Kidney tubule cell (primary cell): Measurements from ENCODE around the gene TRABD2A.
"Not testable (repeated sequence)": the region's sequence is repeated elsewhere in the genome, so short reads cannot be mapped to it uniquely, and the experiment has no call there.

Source experiments
- DNase-seq: peaks from one replicate; pipeline ENCODE4 v3.0.0-alpha.2; 2018; ENCODE audit warnings: low spot score

The TRABD2A gene, protein sequence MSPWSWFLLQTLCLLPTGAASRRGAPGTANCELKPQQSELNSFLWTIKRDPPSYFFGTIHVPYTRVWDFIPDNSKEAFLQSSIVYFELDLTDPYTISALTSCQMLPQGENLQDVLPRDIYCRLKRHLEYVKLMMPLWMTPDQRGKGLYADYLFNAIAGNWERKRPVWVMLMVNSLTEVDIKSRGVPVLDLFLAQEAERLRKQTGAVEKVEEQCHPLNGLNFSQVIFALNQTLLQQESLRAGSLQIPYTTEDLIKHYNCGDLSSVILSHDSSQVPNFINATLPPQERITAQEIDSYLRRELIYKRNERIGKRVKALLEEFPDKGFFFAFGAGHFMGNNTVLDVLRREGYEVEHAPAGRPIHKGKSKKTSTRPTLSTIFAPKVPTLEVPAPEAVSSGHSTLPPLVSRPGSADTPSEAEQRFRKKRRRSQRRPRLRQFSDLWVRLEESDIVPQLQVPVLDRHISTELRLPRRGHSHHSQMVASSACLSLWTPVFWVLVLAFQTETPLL

DNA sequence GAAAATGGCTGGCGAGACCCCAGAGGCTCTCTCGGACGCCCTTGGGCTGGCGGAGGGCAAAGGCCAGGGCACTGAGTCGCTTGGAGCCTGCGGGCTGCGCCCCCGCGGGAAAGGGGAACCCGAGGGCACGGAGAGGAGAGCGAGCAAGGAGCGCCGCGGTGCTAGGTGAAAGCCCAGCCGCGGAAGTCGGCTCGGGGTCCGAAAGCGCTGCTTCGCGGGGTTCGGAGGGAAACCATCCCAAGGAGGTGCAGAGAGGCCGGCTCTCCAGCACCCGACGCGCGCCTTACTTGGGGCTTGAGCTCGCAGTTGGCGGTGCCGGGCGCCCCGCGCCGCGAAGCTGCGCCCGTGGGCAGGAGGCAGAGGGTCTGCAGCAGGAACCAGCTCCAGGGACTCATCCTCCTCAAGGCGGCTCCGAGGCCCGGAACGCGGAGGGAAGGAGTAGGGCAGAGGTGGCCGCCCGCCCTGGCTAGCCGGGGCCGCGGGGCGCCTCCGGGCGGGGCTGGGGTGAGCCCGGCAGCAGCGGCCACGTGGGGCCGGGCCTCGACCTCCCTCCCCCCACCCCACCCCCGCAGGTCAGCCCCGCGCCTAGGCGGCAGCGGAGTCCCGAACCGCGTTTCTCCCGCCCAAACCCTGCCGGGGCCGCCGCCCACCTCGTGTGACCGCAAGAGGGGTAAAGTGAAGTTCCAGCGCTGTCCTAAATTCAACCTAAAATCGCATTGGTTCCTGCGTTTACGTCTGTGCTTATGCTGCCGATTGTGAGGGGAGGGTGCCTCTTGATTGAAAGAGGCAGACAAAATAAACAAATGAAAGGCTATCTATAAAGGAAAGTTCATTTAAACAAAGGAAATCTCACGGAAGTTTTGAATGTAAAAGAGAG is at the start of gene TRABD2A:
TSS of gene TRABD2A (minus strand) at position 440 of the 877 bp plus-strand sequence. CDS start at position 395, 45 bp downstream.
- no peak for DNase-seq

DNA sequence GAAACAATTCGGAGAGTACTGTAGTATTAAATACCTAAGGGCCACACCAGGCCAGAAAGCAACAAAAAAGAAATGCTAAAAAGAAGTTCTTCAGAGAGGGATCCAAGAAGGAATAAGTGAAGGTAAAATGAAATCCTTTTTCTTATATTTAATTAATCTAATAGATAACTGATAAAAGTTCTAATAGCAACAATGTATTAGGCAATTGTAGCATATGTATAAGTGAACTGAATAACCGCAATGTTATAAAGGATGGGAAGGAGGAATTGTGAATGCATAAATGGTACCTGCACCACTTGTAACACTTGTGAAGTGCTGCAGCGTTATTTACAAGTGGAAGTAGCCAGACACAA is 46.4 kb upstream of the TRABD2A start:
- no peak for DNase-seq

DNA sequence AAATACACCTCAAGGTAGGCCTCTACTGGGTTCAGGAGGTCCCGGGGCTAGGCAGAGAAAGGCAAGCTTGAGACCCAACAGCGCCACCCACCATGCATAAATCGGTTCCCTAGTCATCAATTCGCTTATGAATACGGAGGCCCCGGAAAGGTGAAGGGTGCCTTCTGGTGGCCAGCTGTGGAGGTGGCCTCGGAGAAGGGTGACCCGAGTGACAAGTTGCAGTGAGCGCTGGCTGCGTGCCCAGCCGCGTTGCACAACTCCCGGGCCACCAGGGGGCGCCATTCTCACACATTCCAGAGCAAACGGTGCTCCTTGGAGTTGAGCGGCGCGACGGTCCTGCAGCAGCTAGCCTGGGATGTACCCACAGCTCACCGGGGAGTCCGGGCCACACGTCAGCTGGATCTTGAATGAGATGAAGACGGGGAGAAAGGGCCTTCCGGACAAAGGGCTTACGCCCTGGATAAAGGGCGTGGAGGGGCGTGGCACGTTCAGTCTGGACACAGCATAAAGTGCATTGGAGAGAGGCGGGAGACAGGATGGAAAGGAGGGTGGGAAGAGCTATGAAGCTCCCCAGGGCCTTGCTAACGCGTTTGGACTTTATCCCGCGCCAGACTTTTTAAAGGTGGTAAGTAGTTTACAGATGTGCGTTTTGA is 45.0 kb upstream of the TRABD2A start:
- peak; percentile 99 for DNase-seq

DNA sequence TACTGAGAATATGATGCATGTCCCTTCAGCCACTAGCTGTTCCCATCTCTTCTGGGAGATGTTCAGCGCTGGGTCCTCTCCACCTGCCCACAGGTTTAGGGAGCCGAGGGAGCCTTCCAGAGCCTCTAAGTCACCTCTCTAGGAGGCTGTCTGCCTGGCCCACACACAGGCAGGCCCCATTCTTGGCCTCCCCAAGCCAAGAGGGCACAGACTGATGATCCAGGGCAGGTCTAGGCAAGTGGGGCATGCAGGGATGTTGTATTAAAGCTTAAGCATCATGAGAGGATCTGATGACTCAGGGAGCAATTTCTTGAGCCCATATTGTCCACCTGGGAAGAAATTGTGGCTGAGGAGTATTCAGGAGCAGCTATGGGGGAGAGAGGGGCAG is 44.4 kb upstream of the TRABD2A start:
- no peak for DNase-seq

DNA sequence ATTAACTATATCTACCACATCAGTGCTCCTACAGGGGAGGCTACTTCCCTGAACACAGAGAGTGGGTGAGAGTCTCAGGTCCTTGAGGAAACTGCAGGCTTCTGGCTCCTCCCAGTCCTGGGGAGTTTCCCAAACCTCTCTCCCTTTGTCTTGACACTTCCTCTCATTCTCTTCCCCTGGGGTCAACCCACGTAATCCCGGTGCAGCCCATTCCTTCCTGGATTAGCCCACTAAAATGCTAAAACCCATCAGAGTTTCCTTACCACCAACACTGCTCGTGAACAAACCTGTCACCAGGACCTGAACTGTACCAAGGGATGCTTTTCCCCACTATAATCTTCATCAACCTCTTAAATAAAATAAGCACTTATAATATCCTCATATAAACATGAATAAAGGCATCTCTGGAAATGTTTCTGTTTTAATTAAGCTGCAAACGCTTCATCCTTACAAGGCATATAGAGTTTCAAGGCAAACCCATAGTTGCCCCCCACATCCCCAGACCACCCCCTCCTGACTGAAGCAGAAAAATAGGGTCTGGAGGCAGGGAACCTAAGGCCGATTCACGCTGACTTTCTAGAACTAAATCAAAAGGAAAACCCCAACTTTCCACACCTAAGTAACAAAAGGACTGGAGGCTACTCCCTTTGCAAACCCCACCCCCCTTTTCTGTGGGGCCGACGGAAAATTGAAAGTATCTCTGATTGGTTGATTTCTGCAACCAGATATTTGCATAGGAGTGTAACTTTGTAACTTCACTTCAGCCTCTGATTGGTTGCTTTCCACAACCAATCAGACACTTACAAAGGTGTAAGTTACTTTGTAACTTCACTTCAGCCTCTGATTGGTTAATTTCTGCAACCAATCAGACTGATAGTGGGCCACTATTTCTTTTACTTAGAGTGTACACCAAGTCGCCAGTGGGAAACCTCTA is 43.6 kb upstream of the TRABD2A start:
- DNase-seq, result peak; percentile 85

DNA sequence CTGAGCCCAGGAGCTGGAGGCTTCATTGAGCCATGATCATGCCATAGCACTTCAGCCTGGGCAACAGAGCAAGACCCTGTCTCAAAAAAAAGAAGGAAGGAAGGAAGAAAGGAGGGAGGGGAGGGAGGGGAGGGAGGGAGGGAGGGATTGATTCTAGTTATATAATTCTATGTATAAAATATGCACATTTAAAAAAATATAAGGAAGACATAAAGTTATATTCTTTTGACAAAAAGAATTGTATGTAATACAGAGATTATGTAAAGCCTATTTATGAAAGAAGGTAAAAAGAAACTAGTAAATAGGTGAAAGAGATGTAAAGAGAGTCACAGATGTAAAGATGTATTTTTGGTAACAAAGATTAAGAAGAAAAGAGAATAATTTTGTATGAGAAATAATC is 42.1 kb upstream of the TRABD2A start:
- no peak for DNase-seq

DNA sequence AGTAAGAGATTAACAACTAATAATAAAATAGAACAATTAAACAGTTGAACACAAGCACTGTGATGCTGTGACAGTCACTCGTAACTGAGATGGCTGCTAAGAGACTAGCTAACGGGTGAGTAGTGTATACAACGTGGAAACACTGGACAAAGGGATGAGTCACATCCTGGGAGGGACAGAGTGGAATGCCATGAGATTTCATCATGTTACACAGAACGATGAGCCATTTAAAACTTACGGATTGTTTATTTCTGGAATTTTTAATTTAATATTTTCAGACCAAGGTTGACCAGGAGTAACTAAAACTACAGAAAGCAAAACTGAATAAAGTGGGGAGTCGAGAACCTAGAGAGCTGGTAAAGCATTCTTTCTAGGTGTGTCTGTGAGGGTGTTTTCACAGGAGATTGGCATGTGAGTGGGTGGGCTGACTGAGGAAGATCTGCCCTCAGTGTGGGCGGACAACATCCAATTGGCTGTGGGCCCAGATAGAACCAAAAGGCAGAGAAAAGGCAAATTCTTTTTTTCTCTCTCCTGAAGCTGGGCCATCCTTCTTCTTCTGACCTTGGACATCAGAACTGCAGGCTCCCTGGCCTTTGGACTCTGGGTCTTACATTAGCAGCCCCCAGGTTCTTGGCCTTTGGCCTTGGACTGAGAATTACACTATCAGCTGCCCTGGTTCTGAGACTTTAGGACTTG is 39.1 kb upstream of the TRABD2A start:
- DNase-seq, result peak; percentile 97

DNA sequence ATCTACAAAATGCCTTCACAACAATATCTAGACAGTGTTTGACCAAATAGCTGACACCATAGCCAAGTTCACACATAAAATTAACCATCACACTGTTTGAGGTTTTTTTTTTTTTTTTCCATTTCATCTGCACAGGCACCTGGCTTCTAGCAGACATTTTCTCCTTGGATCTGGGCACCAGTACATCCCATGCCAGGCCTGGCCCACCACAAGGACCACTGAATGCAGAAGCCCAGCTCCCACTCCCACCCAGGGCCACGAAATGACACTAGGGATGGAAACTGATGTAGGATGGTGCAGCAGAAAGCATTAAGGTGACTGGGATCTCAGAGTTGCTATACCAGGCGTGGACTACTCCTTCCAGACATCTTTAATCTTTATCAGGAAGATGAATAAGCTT is 37.5 kb upstream of the TRABD2A start:
- no peak for DNase-seq

DNA sequence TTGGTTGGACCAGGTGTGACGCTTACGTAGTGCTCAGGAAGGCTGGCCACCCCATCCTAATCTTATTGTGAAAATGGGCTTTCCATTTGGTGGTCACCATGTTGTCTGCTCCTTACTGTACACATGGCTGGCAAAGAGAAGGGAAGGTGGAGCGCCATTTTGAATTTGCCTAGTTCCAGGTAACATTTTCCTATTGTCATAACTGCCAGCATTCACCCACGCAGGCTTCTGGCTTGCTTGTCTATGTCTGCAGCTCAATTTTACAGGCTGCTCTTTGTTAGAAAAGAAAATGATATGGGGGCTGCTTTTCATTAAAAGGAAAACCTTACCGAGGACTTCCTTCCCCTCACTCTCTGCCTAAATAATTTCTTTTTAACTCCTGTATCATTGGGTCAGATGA is 36.9 kb upstream of the TRABD2A start:
- not testable (repeated sequence) for DNase-seq

DNA sequence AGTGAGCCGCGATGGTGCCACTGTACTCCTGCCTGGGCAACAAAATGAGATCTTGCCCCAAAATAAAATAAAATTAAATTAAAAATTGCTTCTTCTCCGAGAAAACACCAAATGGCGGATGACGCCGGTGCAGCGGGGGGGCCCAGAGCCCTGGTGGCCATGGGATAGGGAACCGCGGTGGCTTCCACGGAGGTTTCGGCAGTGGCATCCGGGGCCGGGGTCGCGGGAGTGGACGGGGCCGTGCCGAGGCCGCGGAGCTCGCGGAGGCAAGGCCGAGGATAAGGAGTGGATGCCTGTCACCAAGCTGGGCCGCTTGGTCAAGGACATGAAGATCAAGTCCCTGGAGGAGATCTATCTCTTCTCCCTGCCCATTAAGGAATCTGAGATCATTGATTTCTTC is 34.8 kb upstream of the TRABD2A start:
- DNase-seq, result not testable (repeated sequence)

DNA sequence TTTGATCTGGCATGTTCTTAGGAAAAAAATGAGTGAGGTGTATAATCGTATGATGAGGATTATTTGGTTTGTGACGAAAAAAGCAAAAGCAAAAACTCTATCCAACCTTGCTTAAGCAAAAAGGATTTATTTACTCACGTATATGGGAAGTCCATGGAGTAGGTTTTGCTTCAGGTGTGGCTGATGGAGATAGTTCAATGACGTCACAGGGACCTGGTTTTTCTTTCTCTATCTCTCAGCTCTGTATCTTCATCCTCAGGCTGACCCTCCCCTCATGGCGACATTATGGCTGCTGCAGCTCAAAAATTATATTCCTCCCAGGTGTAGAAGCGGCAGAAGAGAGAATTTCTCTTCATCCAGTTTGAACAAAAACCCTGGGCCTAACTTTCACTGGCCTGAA is 33.5 kb upstream of the TRABD2A start:
- no peak for DNase-seq

DNA sequence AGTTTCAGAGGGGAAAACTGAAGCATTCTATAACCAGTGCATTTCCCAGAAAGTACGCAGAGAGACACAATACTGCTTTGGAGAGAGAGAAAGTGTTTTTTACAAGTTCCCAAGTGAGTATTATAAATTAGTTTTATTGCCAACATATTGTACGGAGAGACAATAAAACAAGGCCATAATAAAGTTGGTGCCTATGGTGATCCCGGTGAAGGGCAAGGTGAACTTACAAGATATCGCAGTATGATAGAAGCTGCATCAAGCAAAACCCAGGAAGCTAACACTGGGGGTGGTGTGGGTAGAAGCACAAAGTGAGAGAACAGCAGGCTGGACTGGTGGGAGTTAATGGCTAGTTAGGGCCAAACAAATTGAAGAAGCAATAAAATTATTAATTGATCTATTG is 32.1 kb upstream of the TRABD2A start:
- DNase-seq, result no peak

DNA sequence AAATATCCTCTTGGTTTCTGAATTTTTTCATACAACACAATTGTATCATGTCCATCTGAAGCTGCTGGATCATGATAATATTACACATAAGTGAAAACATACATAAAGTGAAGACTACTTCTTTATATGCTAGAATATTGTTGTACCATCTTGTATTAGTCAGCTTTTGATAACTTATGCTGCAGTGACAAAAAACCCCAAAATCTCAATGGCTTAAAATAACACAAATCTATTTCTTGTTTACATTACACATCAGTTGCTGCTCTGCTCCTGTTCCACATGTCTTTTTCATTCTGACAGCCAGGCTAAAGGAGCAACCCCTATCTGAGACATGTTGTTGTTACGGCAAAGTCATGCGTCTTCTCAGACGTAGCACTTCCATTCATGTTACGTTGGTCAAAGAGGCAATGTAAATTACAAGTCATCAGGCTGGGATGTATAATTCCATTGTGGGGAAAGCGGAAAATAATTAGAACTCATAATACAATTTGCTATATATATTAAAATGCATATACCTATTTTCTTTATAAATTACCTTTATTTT is 30.3 kb upstream of the TRABD2A start:
- no peak for DNase-seq

DNA sequence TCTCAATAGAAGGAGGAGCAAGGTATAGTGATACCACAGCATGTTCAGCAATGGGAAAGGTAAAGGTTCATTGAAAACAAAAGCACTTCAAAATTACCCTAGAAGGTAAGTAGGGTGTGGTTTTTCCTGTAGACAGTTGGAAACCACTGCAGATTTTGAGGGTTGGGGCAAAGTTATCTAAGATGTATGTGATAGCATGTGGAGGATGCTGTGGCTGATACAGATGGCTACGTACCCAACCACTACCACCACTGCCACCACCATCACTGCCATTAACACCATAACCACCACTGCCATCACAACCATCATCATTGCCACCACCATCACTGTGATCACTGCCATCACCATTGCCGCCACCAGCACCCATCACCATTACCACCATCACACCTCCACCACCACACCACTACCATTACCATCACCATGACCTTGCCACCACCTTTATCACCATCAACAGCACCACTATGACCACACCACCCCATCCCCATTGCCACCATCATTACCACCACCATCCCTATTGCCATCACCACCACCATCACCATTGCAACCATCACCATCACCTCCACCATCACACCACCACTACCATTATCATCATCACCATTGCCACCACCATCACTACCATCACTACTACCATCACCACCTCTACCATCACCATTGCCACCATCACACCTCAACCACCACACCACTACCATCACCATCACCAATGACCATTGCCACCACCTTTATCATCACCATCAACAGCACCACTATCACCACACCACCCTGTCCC is 28.2 kb upstream of the TRABD2A start:
- no peak for DNase-seq

DNA sequence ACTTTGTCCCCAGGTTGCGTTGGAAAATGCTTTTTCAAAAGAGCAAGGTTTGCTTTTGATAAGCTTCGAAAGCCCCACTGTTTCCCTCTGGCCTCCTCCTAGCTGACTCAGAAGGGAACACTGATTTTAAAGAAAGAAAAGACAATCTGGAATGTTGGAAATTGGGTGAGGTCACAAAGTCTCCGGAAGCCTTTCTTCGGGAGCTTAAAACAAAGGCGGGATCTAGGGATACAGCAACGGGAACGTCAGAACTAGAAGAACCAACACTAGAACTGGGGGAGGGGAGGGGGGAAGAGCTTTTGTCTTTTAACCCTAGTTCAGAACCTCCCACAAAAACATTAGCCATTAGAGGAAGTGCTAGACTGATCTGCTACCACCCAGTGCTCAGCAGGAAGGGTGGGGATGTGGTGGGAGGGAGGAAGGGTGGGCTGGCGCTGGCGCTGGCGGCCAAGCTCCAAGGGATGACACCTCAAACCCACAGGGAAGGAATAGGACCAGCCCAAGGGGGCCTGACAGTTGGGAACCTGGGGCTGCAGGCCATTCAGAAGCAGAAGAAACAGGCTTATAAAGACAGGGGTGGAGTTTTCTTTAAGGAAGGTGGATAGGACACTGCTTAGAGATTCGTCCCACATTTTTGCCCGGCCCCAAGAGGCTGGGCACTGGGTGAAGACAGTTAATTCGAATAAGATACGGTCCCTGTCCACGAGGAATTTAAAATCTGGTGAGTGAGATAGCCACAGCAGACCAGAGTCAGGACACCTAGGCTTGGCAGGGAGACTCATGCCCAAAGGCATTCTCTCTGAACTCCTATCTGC is 26.2 kb upstream of the TRABD2A start:
- DNase-seq, result peak; percentile 90

DNA sequence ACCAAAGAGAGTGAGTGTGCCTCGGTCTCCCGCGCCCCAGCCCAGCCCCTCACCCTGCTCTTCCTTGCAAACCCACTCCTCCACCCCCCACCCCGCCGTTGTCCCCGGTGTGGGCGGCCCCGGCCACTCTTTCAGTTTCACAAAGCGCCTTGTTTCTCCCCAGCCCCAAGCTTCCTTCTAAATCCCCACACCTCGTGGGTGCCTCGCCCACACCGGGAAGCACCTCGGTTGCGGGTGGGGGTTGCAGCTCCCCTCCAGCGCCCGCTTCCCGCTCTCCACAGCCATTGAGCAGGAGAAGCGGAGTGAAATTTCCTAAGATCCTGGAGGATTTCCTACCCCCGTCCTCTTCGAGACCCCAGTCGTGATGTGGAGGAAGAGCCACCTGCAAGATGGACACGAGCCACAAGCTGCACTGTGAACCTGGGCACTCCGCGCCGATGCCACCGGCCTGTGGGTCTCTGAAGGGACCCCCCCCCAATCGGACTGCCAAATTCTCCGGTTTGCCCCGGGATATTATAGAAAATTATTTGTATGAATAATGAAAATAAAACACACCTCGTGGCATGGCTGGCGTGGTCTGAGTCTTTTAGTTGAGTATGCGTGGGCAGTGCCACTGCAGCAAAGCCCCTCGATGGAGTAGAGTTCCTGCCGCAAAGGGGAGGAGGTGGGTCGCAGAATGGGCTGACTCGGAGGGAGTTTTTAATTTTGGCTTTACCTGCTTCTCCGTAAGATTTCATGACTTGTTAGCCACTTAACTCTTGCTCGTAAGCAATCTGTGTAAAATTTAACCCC is 25.4 kb upstream of the TRABD2A start:
- peak; percentile 50 for DNase-seq

DNA sequence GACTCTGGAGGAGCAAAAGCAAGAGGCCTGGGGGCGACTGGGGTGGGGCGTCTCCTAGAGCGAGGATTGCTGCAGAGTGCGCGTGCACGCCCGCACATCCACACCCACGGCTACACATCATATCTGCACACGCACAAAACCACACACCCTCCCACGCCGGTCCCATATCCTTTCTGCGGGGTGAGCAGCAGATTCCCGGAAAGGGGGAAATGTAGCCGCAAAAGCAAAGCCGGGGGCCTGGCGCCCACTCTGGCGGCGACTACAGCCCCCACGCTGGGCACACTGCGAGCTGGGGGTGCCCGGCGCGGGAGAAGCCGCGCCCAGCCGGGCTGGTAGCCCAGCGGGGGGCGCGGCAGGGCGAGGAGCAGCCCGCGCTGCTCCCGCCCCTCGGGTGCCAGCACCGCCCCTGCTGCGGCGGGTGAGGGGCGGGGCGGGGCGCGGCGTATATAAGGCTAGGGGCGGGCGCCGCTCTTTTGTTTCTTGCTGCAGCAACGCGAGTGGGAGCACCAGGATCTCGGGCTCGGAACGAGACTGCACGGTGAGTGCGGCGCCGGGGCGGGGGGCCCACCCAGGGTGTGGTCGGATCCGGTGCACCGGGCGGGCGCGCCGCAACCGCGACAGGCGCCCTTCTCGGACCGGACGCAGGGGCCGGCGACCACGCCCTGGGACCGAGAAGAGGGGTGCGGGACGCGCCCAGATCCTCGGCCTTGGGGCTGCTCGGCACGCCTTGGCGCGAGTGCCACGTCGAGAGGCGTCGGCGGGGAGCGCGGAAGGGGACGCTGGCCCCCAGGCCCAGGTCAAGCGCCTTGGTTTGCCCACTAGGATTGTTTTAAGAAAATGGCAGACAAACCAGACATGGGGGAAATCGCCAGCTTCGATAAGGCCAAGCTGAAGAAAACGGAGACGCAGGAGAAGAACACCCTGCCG is 24.6 kb upstream of the TRABD2A start, which contains the start of gene TMSB10:
TSS of gene TMSB10 (plus strand) at position 476 of the 927 bp plus-strand sequence.
- DNase-seq, result peak; percentile 91
